GM12864 (cell line): ENCODE results near the gene CDH23.

Experiments
- DNase-seq: peaks from one replicate; pipeline ENCODE4 v3.0.0-alpha.2; 2011; ENCODE audit warnings: low read depth
- H3K4me3 ChIP-seq: 2 replicates; pipeline ENCODE4 v1.5.1; 2011; ENCODE audit warnings: mild to moderate bottlenecking, low read depth, low read length, control low read depth
- TF ChIP-seq, protein P1 (sequence below): IDR thresholded peaks from 2 replicates; pipeline ENCODE4 v1.5.1; 2011; ENCODE audit warnings: low read depth, mild to moderate bottlenecking, moderate library complexity, low read length, control low read depth, inconsistent platforms; ENCODE audit errors: missing control alignments

The CDH23 gene

DNA sequence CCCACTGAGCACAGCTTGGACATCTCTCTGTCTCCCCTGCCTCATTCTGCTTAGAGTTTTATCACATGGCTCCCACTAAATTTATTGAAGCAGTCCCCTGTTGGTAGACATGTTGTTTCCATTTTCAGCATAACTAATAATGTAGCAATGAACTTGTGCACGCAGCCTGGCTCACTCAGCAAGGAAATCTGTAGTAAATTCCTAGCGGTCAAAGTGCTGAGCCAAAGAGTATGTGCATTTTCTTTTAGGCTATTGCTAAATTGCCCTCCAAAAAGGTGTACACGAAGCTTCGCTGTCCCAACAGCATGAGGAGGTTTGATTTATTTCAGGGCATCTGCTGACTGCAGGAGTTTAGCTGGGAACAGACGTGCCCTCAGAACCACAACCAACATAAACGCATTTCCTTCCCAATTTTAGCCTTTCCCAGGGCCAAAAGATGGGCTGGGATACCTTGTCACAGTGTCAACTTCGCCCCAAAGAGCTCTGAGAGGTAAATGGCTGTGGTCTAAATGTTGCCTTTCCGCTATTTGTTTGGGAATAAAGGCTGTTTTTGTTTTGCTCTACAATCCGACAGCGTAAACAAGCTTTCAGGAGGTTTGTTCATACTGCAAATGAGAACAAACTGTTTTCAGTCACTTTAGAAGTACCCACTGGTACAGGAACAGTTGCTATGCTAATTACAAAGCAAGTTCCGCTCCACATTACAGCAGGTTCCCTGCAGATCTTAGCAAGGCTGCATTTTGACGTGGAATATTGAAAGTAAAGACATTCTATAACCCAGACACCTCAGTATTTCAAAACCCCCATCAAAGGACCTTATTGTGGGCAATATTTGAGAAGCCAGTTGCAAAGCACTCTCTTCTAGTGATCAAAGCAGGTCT lies 359.8 kb downstream of the CDH23 start:
- TF ChIP-seq, protein P1, sequence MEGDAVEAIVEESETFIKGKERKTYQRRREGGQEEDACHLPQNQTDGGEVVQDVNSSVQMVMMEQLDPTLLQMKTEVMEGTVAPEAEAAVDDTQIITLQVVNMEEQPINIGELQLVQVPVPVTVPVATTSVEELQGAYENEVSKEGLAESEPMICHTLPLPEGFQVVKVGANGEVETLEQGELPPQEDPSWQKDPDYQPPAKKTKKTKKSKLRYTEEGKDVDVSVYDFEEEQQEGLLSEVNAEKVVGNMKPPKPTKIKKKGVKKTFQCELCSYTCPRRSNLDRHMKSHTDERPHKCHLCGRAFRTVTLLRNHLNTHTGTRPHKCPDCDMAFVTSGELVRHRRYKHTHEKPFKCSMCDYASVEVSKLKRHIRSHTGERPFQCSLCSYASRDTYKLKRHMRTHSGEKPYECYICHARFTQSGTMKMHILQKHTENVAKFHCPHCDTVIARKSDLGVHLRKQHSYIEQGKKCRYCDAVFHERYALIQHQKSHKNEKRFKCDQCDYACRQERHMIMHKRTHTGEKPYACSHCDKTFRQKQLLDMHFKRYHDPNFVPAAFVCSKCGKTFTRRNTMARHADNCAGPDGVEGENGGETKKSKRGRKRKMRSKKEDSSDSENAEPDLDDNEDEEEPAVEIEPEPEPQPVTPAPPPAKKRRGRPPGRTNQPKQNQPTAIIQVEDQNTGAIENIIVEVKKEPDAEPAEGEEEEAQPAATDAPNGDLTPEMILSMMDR = no peak
- H3K4me3 ChIP-seq = no peak overlapping the region
- no peak for DNase-seq

DNA sequence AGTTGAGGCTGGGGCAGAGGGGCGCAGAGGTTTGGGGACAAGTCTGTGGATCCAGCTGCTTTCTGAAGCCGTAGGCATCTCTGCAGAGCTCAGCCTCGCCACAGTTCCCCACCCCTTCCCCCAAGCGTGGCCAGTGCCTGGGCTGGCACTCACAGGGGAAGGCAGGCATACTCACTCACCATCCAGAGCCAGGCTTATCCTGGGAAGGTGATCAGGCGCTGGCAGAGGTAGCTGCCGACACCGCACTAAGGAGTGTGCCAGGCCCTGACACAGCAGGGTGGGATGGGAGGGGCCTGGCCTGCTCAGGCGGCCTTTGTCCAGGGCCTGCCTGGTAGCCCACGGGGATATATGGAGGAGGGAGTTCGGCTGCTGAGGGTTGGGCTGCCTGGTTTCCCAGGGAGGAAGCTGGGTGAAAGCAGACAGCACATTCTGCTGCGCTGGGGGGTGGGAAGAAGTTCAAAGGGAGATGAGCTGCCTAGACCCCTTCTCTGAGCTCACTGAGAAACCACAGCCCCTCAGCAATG lies 360.7 kb downstream of the CDH23 start:
- TF ChIP-seq, protein P1 = no peak
- no peak for DNase-seq
- no peak overlapping the region for H3K4me3 ChIP-seq

GRCh38 chr10:71761105-71761511 lies 364.4 kb downstream of the CDH23 start:
- TF ChIP-seq, protein P1 = no peak
- no peak for DNase-seq
- H3K4me3 ChIP-seq = no peak overlapping the region

GRCh38 chr10:71761541-71762113 lies 364.9 kb downstream of the CDH23 start:
- TF ChIP-seq, protein P1 = peak; percentile 34
- H3K4me3 ChIP-seq = no peak overlapping the region
- no peak for DNase-seq

DNA sequence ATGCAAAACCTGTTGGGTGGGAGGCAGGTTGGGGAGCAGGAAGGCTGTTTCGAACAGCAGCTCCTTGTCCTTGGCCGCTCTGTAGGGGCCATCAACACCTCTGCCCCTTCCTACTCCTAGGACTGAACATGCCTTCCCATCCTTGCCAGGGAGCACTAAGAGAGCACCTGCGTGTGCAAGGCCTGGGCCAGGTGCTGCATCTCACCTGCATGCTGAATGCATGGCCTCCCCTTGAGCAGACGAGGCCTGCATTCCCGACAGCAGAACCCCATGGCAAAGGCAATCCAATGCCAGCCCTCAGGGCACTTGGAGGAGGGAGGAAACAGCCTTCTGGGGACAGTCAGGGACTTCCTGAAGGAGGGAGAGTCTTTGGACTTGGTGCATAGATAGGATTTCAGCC lies 365.6 kb downstream of the CDH23 start:
- DNase-seq = no peak
- no peak overlapping the region for H3K4me3 ChIP-seq
- TF ChIP-seq, protein P1 = no peak

DNA sequence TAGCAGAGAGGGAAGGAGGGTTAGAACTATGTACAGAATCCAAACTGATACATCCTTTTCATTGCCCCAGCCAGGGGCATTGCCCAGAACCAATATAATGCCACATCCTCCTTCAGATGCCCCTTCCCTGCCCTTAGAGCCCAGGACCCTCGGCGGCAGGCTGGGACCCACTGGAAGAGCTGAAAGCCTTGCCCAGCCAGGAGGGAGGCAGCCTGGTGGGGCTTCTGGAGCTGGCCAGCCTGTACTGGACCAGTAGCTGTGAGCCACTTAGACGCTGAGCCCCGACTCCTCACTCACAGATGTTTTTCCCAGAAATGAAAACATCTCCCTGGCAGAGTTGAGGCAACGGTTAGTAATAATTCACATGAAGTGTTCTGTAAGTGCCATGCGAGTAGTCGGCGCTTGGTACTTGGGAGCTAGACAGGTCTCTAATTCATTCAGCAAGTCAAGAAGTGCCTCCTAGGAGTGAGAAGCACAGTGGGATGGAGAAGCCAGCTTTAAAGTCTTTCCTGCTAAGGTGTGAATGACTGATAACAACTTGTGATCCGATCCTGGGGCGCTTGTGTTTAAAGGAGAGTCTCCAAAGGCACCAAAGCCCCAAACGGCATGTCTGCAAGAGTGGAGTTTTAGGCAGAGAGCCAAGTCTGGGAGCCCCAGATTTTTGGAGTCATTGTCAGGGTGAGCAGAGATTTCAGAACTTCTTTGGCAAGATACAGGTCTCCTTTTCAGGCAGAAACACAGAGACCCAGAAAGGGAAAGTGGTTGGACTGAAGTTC lies 366.8 kb downstream of the CDH23 start:
- no peak overlapping the region for H3K4me3 ChIP-seq
- TF ChIP-seq, protein P1 = no peak
- no peak for DNase-seq
